ENCODE results near the gene EPB41. TPM values are rescaled to one million over a fixed set of nuclear protein-coding genes. Genes with fewer than 3 reads are reported as not detected.
"Not testable (repeated sequence)": the region's sequence is repeated elsewhere in the genome, so short reads cannot be mapped to it uniquely, and the experiment has no call there.

EPB41 gene
- total RNA-seq, 2 experiments from 2014 or later, result 73.7 to 83.8 TPM

- CTCF ChIA-PET, result interaction anchor here (1.2 kb wide), 1 partner anchor 19 kb away, joined by 3 read pairs; no protein-coding TSS in a partner anchor
- not testable (repeated sequence) for DNase-seq; H3K9me3 Mint-ChIP-seq (ENCODE audit: low read depth); H3K4me1 Mint-ChIP-seq; H3K27ac Mint-ChIP-seq; ATAC-seq; H3K4me3 Mint-ChIP-seq; H3K27me3 Mint-ChIP-seq
- H3K36me3 Mint-ChIP-seq, result peaks cover 11% of the 10 kb centered on the region
Measured at GRCh38 chr1:28943581-28943980, 29.2 kb downstream of the EPB41 start.

GRCh38 chr1:28950006-28950405, 35.6 kb downstream of the EPB41 start:
- H3K4me3 Mint-ChIP-seq, result no peak overlapping the region
- CTCF ChIA-PET, result no interaction called here
- no peaks in the 10 kb centered on the region for H3K4me1 Mint-ChIP-seq
- no peaks in the 10 kb centered on the region for H3K27me3 Mint-ChIP-seq
- ATAC-seq (no peak), DNase-seq (no peak)
- H3K36me3 Mint-ChIP-seq, result peaks cover 8% of the 10 kb centered on the region
- H3K9me3 Mint-ChIP-seq (ENCODE audit: low read depth), result peaks cover 3% of the 10 kb centered on the region
- H3K27ac Mint-ChIP-seq, result no peak overlapping the region

GRCh38 chr1:28950449-28950848, 36.1 kb downstream of the EPB41 start:
- Mint-ChIP-seq H3K27ac (no peak overlapping the region), H3K9me3 (ENCODE audit: low read depth) (peaks cover 3% of the 10 kb centered on the region), H3K27me3 (no peaks in the 10 kb centered on the region), H3K4me3 (no peak overlapping the region), H3K36me3 (peaks cover 8% of the 10 kb centered on the region), H3K4me1 (peaks cover under 1% of the 10 kb centered on the region)
- DNase-seq, result no peak
- CTCF ChIA-PET, result no interaction called here
- ATAC-seq, result no peak

- DNase-seq, result no peak
- no peaks in the 10 kb centered on the region for H3K27me3 Mint-ChIP-seq
- H3K9me3 Mint-ChIP-seq (ENCODE audit: low read depth), result no peaks in the 10 kb centered on the region
- CTCF ChIA-PET, result interaction anchor here (0.9 kb wide), 1 partner anchor 77 kb away, joined by 3 read pairs; no protein-coding TSS in a partner anchor
- ATAC-seq, result no peak
- H3K4me1 Mint-ChIP-seq, result peaks cover 9% of the 10 kb centered on the region
- peaks cover 6% of the 10 kb centered on the region for H3K36me3 Mint-ChIP-seq
- H3K27ac Mint-ChIP-seq, result no peak overlapping the region
- H3K4me3 Mint-ChIP-seq, result no peak overlapping the region
Measured at GRCh38 chr1:28954126-28954726, 39.9 kb downstream of the EPB41 start.

GRCh38 chr1:28956038-28956464, 41.7 kb downstream of the EPB41 start:
- H3K9me3 Mint-ChIP-seq (ENCODE audit: low read depth), result no peaks in the 10 kb centered on the region
- H3K4me3 Mint-ChIP-seq, result no peak overlapping the region
- no peak for ATAC-seq
- H3K4me1 Mint-ChIP-seq, result peaks cover 9% of the 10 kb centered on the region
- no peak for DNase-seq
- CTCF ChIA-PET, result no interaction called here
- H3K27me3 Mint-ChIP-seq, result no peaks in the 10 kb centered on the region
- H3K36me3 Mint-ChIP-seq, result peaks cover 4% of the 10 kb centered on the region
- no peak overlapping the region for H3K27ac Mint-ChIP-seq

GRCh38 chr1:28962114-28962831, 47.9 kb downstream of the EPB41 start:
- H3K27ac Mint-ChIP-seq; H3K27me3 Mint-ChIP-seq; DNase-seq; H3K9me3 Mint-ChIP-seq (ENCODE audit: low read depth); H3K4me3 Mint-ChIP-seq; H3K36me3 Mint-ChIP-seq: not testable (repeated sequence)
- CTCF ChIA-PET, result interaction anchor here (0.5 kb wide), 1 partner anchor 70 kb away, joined by 3 read pairs; no protein-coding TSS in a partner anchor
- ATAC-seq, result peak; percentile 70
- peaks cover 27% of the 10 kb centered on the region for H3K4me1 Mint-ChIP-seq

- CTCF ChIA-PET, result no interaction called here
- no peak for ATAC-seq
Measured at GRCh38 chr1:28965271-28965870, 51.0 kb downstream of the EPB41 start.

GRCh38 chr1:28966617-28967016, 52.2 kb downstream of the EPB41 start:
- Mint-ChIP-seq H3K27ac (no peak overlapping the region), H3K27me3 (peaks cover under 1% of the 10 kb centered on the region), H3K9me3 (ENCODE audit: low read depth) (no peaks in the 10 kb centered on the region), H3K4me1 (peaks cover 23% of the 10 kb centered on the region), H3K4me3 (no peak overlapping the region), H3K36me3 (peaks cover 6% of the 10 kb centered on the region)
- CTCF ChIA-PET, result no interaction called here
- no peak for DNase-seq
- no peak for ATAC-seq

More at GRCh38 chr1:28965271-28965870, 51.0 kb downstream of the EPB41 start:
- Mint-ChIP-seq H3K36me3 (peaks cover 6% of the 10 kb centered on the region), H3K9me3 (ENCODE audit: low read depth) (no peaks in the 10 kb centered on the region), H3K27ac (no peak overlapping the region), H3K27me3 (peaks cover 3% of the 10 kb centered on the region), H3K4me3 (no peak overlapping the region), H3K4me1 (peaks cover 25% of the 10 kb centered on the region)
- DNase-seq, result no peak

GRCh38 chr1:28971980-28972771, 57.8 kb downstream of the EPB41 start:
- Mint-ChIP-seq H3K27ac (peak overlapping the region; percentile 32), H3K9me3 (ENCODE audit: low read depth) (no peaks in the 10 kb centered on the region), H3K36me3 (peaks cover 7% of the 10 kb centered on the region), H3K27me3 (no peaks in the 10 kb centered on the region), H3K4me1 (peaks cover 27% of the 10 kb centered on the region), H3K4me3 (no peak overlapping the region)
- DNase-seq (no peak), ATAC-seq (peak; percentile 64)
- CTCF ChIA-PET, result no interaction called here

GRCh38 chr1:28973596-28974421, 59.4 kb downstream of the EPB41 start:
- H3K4me1 Mint-ChIP-seq, result peaks cover 34% of the 10 kb centered on the region
- peaks cover 11% of the 10 kb centered on the region for H3K36me3 Mint-ChIP-seq
- no peaks in the 10 kb centered on the region for H3K27me3 Mint-ChIP-seq
- H3K9me3 Mint-ChIP-seq (ENCODE audit: low read depth), result no peaks in the 10 kb centered on the region
- ATAC-seq (no peak), DNase-seq (no peak)
- no peak overlapping the region for H3K27ac Mint-ChIP-seq
- H3K4me3 Mint-ChIP-seq, result no peak overlapping the region
- CTCF ChIA-PET, result no interaction called here

GRCh38 chr1:28974432-28974831, 60.1 kb downstream of the EPB41 start:
- Mint-ChIP-seq H3K4me1 (peaks cover 37% of the 10 kb centered on the region), H3K27me3 (no peaks in the 10 kb centered on the region), H3K4me3 (no peak overlapping the region), H3K9me3 (ENCODE audit: low read depth) (no peaks in the 10 kb centered on the region), H3K27ac (no peak overlapping the region), H3K36me3 (peaks cover 11% of the 10 kb centered on the region)
- CTCF ChIA-PET, result no interaction called here
- no peak for DNase-seq
- ATAC-seq, result no peak

- Mint-ChIP-seq H3K36me3 (peaks cover 14% of the 10 kb centered on the region), H3K4me1 (peaks cover 42% of the 10 kb centered on the region), H3K4me3 (no peak overlapping the region), H3K27me3 (no peaks in the 10 kb centered on the region), H3K27ac (no peak overlapping the region), H3K9me3 (ENCODE audit: low read depth) (no peaks in the 10 kb centered on the region)
- no peak for ATAC-seq
- no peak for DNase-seq
- CTCF ChIA-PET, result no interaction called here
Measured at GRCh38 chr1:28976248-28976647, 61.9 kb downstream of the EPB41 start.

- peaks cover 5% of the 10 kb centered on the region for H3K9me3 Mint-ChIP-seq (ENCODE audit: low read depth)
- H3K27ac Mint-ChIP-seq, result no peak overlapping the region
- no peaks in the 10 kb centered on the region for H3K27me3 Mint-ChIP-seq
- peaks cover 18% of the 10 kb centered on the region for H3K4me1 Mint-ChIP-seq
- no peak overlapping the region for H3K4me3 Mint-ChIP-seq
- DNase-seq, result no peak
- no peak for ATAC-seq
- CTCF ChIA-PET, result no interaction called here
- H3K36me3 Mint-ChIP-seq, result peaks cover 14% of the 10 kb centered on the region
Measured at GRCh38 chr1:28981210-28981609, 66.8 kb downstream of the EPB41 start.

Data from activated CD8-positive, alpha-beta memory T cell treated with anti-CD3 and anti-CD28 coated beads, Interleukin-2, amount 10 ng/mL, durations not matched to agents 7 days and 5 days (primary cell).